HEK293T (cell line): ENCODE results near the gene CHTOP.

Experiments
- ARNT ChIP-seq: fragments of 450-650 bp; IDR thresholded peaks from 2 replicates; pipeline ENCODE4 v1.6.1; 2017; ENCODE audit warnings: mild to moderate bottlenecking
- BHLHE40 ChIP-seq: fragments of 450-650 bp; IDR thresholded peaks from 2 replicates; pipeline ENCODE4 v1.6.1; 2016; ENCODE audit warnings: mild to moderate bottlenecking, moderate library complexity, borderline replicate concordance
- ELF4 ChIP-seq: fragments of 450-650 bp; IDR thresholded peaks from 2 replicates; pipeline ENCODE4 v1.6.1; 2017; ENCODE audit warnings: antibody characterized with exemption
- FOXK2 ChIP-seq: fragments of 450-650 bp; IDR thresholded peaks from 2 replicates; pipeline ENCODE4 v1.6.1; 2016; ENCODE audit warnings: mild to moderate bottlenecking
- FOXM1 ChIP-seq: fragments of 450-650 bp; IDR thresholded peaks from 2 replicates; pipeline ENCODE4 v1.6.1; 2017; ENCODE audit warnings: mild to moderate bottlenecking, borderline replicate concordance
- HDGF ChIP-seq: fragments of 450-650 bp; IDR thresholded peaks from 2 replicates; pipeline ENCODE4 v1.6.1; 2017; ENCODE audit warnings: antibody characterized with exemption, borderline replicate concordance
- L3MBTL2 ChIP-seq: fragments of 450-650 bp; conservative IDR thresholded peaks from 2 replicates; pipeline ENCODE4 v1.6.1; 2016; ENCODE audit warnings: mild to moderate bottlenecking
- PKNOX1 ChIP-seq: fragments of 450-650 bp; IDR thresholded peaks from 2 replicates; pipeline ENCODE4 v1.6.1; 2016
- SP1 ChIP-seq: fragments of 450-650 bp; IDR thresholded peaks from 2 replicates; pipeline ENCODE4 v1.6.1; 2017

- TF ChIP-seq L3MBTL2 (peak; percentile 57; the same call in 1 of the 2 replicates), BHLHE40 (no peak), PKNOX1 (no peak), SP1 (no peak), HDGF (no peak), ARNT (no peak), FOXK2 (no peak), ELF4 (no peak), FOXM1 (no peak)
Observed at GRCh38 chr1:153678519-153679336, 44.9 kb downstream of the CHTOP start, which contains the start of gene NPR1.
